ENCODE measurements around the gene MC1R. TPM values are rescaled to one million over a fixed set of nuclear protein-coding genes. Genes with fewer than 3 reads are reported as not detected.

The MC1R gene
- total and polyA plus RNA-seq, 10 of the 15 experiments (the other 5 are each of a cell fraction or from before 2014, with no cell fraction given) = 0.06 to 2.3 (median 0.45) TPM

DNA sequence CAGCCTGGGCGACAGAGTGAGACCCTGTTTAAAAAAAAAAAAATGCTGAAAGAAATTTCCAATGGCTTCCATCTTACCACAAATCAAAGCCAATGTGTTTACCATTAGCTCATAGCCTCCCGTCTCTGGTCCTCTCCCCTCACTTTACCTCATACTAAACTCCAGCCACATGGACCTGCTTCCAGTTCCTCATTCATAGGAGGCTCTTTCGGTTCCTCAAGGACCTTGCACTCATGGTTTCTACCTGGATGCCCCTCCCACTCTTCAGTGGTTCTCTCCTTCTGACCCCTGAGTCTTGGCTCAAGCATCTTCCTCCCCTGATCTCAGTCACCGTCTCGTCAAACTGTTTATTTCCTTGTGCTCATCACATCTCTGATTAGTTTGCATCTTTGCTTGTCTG lies 26.1 kb downstream of the MC1R start (continued):
- peak; percentile 45; the same call in 1 of the 2 replicates for TF ChIP-seq IKZF1 (conservative IDR thresholded peaks at IDR 0.05)
- TF ChIP-seq DPF2 (IDR thresholded peaks at IDR 0.05) = no peak
- no peak for TF ChIP-seq RELA (IDR thresholded peaks at IDR 0.05; ENCODE audit: borderline replicate concordance, partially characterized antibody)
- peak; percentile 71; the same call in 1 of the 2 replicates for TF ChIP-seq IRF4 (IDR thresholded peaks at IDR 0.05; ENCODE audit: low read depth, low read length)
- no peak for TF ChIP-seq POU2F2 (IDR thresholded peaks at IDR 0.05; ENCODE audit: borderline replicate concordance, low read depth, low read length)
- TF ChIP-seq ZSCAN29 (IDR thresholded peaks at IDR 0.05) = no peak
- TF ChIP-seq ZBED1 (IDR thresholded peaks at IDR 0.05; ENCODE audit: borderline replicate concordance) = no peak
- TF ChIP-seq, protein P1, sequence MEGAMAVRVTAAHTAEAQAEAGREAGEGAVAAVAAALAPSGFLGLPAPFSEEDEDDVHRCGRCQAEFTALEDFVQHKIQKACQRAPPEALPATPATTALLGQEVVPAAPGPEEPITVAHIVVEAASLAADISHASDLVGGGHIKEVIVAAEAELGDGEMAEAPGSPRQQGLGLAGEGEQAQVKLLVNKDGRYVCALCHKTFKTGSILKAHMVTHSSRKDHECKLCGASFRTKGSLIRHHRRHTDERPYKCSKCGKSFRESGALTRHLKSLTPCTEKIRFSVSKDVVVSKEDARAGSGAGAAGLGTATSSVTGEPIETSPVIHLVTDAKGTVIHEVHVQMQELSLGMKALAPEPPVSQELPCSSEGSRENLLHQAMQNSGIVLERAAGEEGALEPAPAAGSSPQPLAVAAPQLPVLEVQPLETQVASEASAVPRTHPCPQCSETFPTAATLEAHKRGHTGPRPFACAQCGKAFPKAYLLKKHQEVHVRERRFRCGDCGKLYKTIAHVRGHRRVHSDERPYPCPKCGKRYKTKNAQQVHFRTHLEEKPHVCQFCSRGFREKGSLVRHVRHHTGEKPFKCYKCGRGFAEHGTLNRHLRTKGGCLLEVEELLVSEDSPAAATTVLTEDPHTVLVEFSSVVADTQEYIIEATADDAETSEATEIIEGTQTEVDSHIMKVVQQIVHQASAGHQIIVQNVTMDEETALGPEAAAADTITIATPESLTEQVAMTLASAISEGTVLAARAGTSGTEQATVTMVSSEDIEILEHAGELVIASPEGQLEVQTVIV (IDR thresholded peaks at IDR 0.05; ENCODE audit: borderline replicate concordance, partially characterized antibody) = no peak
- no peak for TF ChIP-seq ZZZ3 (IDR thresholded peaks at IDR 0.05; ENCODE audit: control insufficient read depth, insufficient read length, low read depth)
- no peak for TF ChIP-seq PML (IDR thresholded peaks at IDR 0.05; ENCODE audit: low read length)
- no peak for TF ChIP-seq NFYB (IDR thresholded peaks at IDR 0.05; ENCODE audit: insufficient read depth, low read depth, low read length)
- TF ChIP-seq, protein P2, sequence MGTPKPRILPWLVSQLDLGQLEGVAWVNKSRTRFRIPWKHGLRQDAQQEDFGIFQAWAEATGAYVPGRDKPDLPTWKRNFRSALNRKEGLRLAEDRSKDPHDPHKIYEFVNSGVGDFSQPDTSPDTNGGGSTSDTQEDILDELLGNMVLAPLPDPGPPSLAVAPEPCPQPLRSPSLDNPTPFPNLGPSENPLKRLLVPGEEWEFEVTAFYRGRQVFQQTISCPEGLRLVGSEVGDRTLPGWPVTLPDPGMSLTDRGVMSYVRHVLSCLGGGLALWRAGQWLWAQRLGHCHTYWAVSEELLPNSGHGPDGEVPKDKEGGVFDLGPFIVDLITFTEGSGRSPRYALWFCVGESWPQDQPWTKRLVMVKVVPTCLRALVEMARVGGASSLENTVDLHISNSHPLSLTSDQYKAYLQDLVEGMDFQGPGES (IDR thresholded peaks at IDR 0.05) = no peak
- TF ChIP-seq EGR1 (IDR thresholded peaks at IDR 0.05; ENCODE audit: borderline replicate concordance in 1 of 2, low read depth in 2 of 2, low read length in 2 of 2) = no peak
- no peak for TF ChIP-seq TCF12 (IDR thresholded peaks at IDR 0.05; ENCODE audit: low read depth, low read length)
- TF ChIP-seq ATF7 (IDR thresholded peaks at IDR 0.05; ENCODE audit: low read depth) = peak; percentile 73; the same call in 1 of the 2 replicates
- TF ChIP-seq HDAC6 (IDR thresholded peaks at IDR 0.05; ENCODE audit: unreplicated experiment) = no peak
- TF ChIP-seq HDAC2 (IDR thresholded peaks at IDR 0.05) = no peak
- TF ChIP-seq KLF5 (IDR thresholded peaks at IDR 0.05; ENCODE audit: partially characterized antibody) = no peak
- TF ChIP-seq RAD51 (IDR thresholded peaks at IDR 0.05) = no peak
- TF ChIP-seq LARP7 (IDR thresholded peaks at IDR 0.05) = no peak
